HG02678 (cell line): Measurements from ENCODE around the gene PLCH1.

ENCODE experiments used
- ATAC-seq: cut with Tn5 transposase; IDR thresholded peaks from one replicate; pipeline ENCODE4 v1.9.1; 2021; ENCODE audit warnings: mild to moderate bottlenecking, moderate library complexity; ENCODE audit not compliant: unreplicated experiment

Gene PLCH1

GRCh38 chr3:155609586-155609985 lies 135.3 kb downstream of the PLCH1 start:
- ATAC-seq: no peak

- ATAC-seq: no peak
Measured at GRCh38 chr3:155608228-155608920, 136.5 kb downstream of the PLCH1 start.

GRCh38 chr3:155607761-155608160 lies 137.1 kb downstream of the PLCH1 start:
- no peak for ATAC-seq

GRCh38 chr3:155605571-155605970 lies 139.3 kb downstream of the PLCH1 start:
- no peak for ATAC-seq

- no peak for ATAC-seq
Measured at GRCh38 chr3:155604967-155605366, 139.9 kb downstream of the PLCH1 start.

- no peak for ATAC-seq
Measured at GRCh38 chr3:155604126-155604525, 140.7 kb downstream of the PLCH1 start.

- no peak for ATAC-seq
Measured at GRCh38 chr3:155603302-155603701, 141.6 kb downstream of the PLCH1 start.

- no peak for ATAC-seq
Measured at GRCh38 chr3:155602307-155602706, 142.6 kb downstream of the PLCH1 start.

- no peak for ATAC-seq
Measured at GRCh38 chr3:155598671-155599070, 146.2 kb downstream of the PLCH1 start.

- no peak for ATAC-seq
Measured at GRCh38 chr3:155596615-155597014, 148.3 kb downstream of the PLCH1 start.

- ATAC-seq: no peak
Measured at GRCh38 chr3:155595371-155595770, 149.5 kb downstream of the PLCH1 start.

- ATAC-seq: no peak
Measured at GRCh38 chr3:155594526-155595187, 150.2 kb downstream of the PLCH1 start.

GRCh38 chr3:155587581-155587980 lies 157.3 kb downstream of the PLCH1 start:
- no peak for ATAC-seq

GRCh38 chr3:155585384-155585783 lies 159.5 kb downstream of the PLCH1 start:
- no peak for ATAC-seq

GRCh38 chr3:155581579-155581978 lies 163.3 kb downstream of the PLCH1 start:
- ATAC-seq: no peak

- ATAC-seq: no peak
Measured at GRCh38 chr3:155572085-155572484, 172.8 kb downstream of the PLCH1 start.

- no peak for ATAC-seq
Measured at GRCh38 chr3:155568295-155568694, 176.6 kb downstream of the PLCH1 start.

- no peak for ATAC-seq
Measured at GRCh38 chr3:155560594-155560993, 184.3 kb downstream of the PLCH1 start.

GRCh38 chr3:155560135-155560534 lies 184.7 kb downstream of the PLCH1 start:
- no peak for ATAC-seq

- no peak for ATAC-seq
Measured at GRCh38 chr3:155556531-155556930, 188.3 kb downstream of the PLCH1 start.

GRCh38 chr3:155555479-155556060 lies 189.3 kb downstream of the PLCH1 start:
- peak; percentile 0 for ATAC-seq

- ATAC-seq: peak; percentile 80
Measured at GRCh38 chr3:155554777-155555451, 190.0 kb downstream of the PLCH1 start.
